ENCODE data around the gene PHC2. TPM values are rescaled to one million over a fixed set of nuclear protein-coding genes. Genes with fewer than 3 reads are reported as not detected.
A peak's percentile ranks its signal among the peaks of the same experiment; 100 is the strongest.

Gene PHC2
- total and polyA plus RNA-seq, 9 of the 15 experiments (the other 6 are each of a cell fraction or from before 2014, with no cell fraction given): 3.1 to 67.6 (median 34.6) TPM

GRCh38 chr1:33472269-33472980 lies 41.5 kb upstream of the PHC2 start, which contains the start of gene ZSCAN20 (continued):
- TF ChIP-seq THRB (CRISPR knock-in tag; conservative IDR thresholded peaks at IDR 0.05) (peak; percentile 85; the same call in 1 of the 2 replicates), VEZF1 (CRISPR knock-in tag; IDR thresholded peaks at IDR 0.05) (peak; percentile 99), E4F1 (CRISPR knock-in tag; IDR thresholded peaks at IDR 0.05; ENCODE audit: borderline replicate concordance) (no peak), TAF9B (IDR thresholded peaks at IDR 0.05; ENCODE audit: partially characterized antibody) (no peak), OTX1 (CRISPR knock-in tag; IDR thresholded peaks at IDR 0.05) (peak; percentile 90), XRCC4 (IDR thresholded peaks at IDR 0.05; ENCODE audit: extremely low read depth, insufficient read depth, insufficient read length) (no peak), THRAP3 (IDR thresholded peaks at IDR 0.05; ENCODE audit: borderline replicate concordance) (no peak), TAL1 (IDR thresholded peaks at IDR 0.05) (peak; percentile 21; the same call in 1 of the 2 replicates), ZNF436 (CRISPR knock-in tag; IDR thresholded peaks at IDR 0.05) (no peak), RBFOX2 (IDR thresholded peaks at IDR 0.05; ENCODE audit: low read depth, low read length) (peak; percentile 83), ZNF280A (IDR thresholded peaks at IDR 0.05; ENCODE audit: low read depth, partially characterized antibody) (no peak), CHD4 (IDR thresholded peaks at IDR 0.05; ENCODE audit: insufficient read depth, insufficient replicate concordance, low read depth, low read length, poor library complexity, severe bottlenecking) (no peak), SMARCA5 (IDR thresholded peaks at IDR 0.05) (no peak), FOXP1 (CRISPR knock-in tag; IDR thresholded peaks at IDR 0.05) (no peak), SMARCC2 (IDR thresholded peaks at IDR 0.05; ENCODE audit: low read depth) (no peak), MLLT1 (IDR thresholded peaks at IDR 0.05) (peak in 1 of 2 experiments; percentile 48; a peak in 1 of 4 replicates), HBP1 (CRISPR knock-in tag; IDR thresholded peaks at IDR 0.05) (peak; percentile 85)

Data from K562 (cell line).